Transverse colon (tissue), 4 donors: ENCODE data around the gene LDLRAD1.

Source experiments
- CTCF ChIP-seq, 5 experiments: fragments of 200-600 bp in 3 of 5; fragments of 450-650 bp in 2 of 5; sonication (generic) in 3 of 5; IDR thresholded peaks; 1 replicate in 2 of 5; 2 replicates in 3 of 5; pipeline ENCODE4 v1.5.1; 2016 to 2017; ENCODE audit warnings: antibody characterized with exemption in 5 of 5, inconsistent platforms in 3 of 5, mild to moderate bottlenecking in 2 of 5, moderate library complexity in 1 of 5
- POLR2A ChIP-seq: fragments of 450-650 bp; IDR thresholded peaks from one replicate; pipeline ENCODE4 v1.6.1; 2016; ENCODE audit warnings: antibody characterized with exemption, mild to moderate bottlenecking, moderate library complexity
- POLR2AphosphoS5 ChIP-seq, 3 donors: sonication (generic); formaldehyde crosslinking; IDR thresholded peaks; one replicate each; pipeline ENCODE4 v1.6.1; 2016; ENCODE audit warnings: antibody characterized with exemption in 3 of 3

- TF ChIP-seq CTCF (IDR thresholded peaks at IDR 0.05) (no peak), POLR2A (no peak), POLR2AphosphoS5 (IDR thresholded peaks at IDR 0.05) (no peak)
These were observed 28.8 kb upstream of the LDLRAD1 start for GRCh38 chr1:54046671-54047383.
